Activated CD4-positive, alpha-beta T cell treated with anti-CD3 and anti-CD28 coated beads, Interleukin-2, amount 50 U/mL, for 48 hours (primary cell): ENCODE measurements around the gene KLRF2.
"Not testable (repeated sequence)": the region's sequence is repeated elsewhere in the genome, so short reads cannot be mapped to it uniquely, and the experiment has no call there.

Experiments used
- DNase-seq, 2 experiments: peaks; one replicate each; pipeline ENCODE4 v3.0.0-alpha.2; 2020

The KLRF2 gene, protein sequence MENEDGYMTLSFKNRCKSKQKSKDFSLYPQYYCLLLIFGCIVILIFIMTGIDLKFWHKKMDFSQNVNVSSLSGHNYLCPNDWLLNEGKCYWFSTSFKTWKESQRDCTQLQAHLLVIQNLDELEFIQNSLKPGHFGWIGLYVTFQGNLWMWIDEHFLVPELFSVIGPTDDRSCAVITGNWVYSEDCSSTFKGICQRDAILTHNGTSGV

DNA sequence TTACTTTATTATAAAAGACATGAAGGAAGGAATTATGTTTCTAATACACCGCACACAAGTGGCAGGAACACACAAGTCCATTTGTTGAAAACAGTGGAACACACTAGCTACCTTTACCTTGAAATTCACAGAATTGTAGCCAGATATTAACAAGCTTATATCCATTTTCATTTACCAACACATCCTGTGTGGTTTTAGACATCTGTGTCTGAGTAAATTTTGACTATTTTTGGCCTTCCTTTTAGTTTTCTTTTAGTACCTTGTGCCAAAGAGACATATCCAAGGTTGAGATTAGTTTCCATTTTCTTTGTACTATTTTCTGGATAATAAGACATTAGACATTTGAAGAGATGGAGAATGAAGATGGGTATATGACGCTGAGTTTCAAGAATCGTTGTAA, at the start of gene KLRF2:
TSS of gene KLRF2 (plus strand) at position 244 of the 400 bp plus-strand sequence. CDS start at position 351, 107 bp downstream.
- DNase-seq: no peak

DNA sequence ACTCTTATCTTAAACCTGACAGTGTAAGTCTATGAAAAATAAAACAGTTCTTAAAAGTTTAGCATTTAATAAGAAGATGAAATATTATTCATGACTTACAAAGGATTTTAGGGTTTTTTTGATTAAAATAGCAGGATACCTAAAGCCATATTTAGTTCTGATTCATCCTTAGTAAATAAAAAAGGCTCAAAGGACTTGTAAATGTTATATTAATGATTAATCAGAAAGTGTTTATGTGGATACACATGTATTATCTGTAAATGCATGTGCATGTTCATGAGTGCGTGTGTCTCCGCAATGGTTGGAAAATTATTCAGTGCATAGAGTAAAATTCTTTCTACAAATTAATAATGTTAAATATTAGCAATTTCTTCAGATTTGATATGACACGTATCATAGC, 49.6 kb upstream of the KLRF2 start:
- DNase-seq: no peak

DNA sequence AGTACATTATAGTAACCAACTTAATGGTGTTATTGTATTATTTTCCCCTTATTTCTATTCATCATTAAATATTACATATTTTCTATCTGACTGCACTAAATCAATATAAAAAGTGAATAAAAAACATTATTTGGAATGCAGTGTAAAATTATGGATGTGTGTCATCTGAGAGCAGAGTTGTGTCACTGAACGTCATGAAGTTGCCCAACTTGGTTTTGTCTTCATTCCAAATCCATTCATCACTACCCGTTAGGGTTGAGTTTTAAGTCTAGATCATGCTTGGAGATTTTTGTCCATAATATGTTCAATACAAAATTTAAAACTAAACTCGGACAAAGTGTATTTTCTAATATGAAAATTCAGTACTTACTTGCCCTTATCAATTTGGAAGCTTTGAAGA, 37.9 kb upstream of the KLRF2 start:
- DNase-seq: no peak

DNA sequence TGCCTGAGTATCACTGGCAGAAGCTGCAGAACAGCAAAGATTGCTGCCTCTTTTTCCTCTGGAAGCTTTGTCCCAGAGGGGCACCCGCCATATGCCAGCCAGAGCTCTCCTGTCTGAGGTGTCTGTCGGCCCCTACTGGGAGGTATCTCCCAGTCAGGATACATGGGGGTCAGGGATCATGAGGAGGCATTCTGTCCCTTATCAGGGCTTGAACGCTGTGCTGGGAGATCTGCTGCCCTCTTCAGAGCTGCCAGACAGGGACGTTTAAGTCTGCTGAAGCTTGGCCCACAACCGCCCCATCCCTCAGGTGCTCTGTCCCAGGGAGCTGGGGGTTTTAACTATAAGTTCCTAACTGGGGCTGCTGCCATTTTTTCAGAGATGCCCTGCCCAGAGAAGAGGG, 32.4 kb upstream of the KLRF2 start:
- DNase-seq: no peak

DNA sequence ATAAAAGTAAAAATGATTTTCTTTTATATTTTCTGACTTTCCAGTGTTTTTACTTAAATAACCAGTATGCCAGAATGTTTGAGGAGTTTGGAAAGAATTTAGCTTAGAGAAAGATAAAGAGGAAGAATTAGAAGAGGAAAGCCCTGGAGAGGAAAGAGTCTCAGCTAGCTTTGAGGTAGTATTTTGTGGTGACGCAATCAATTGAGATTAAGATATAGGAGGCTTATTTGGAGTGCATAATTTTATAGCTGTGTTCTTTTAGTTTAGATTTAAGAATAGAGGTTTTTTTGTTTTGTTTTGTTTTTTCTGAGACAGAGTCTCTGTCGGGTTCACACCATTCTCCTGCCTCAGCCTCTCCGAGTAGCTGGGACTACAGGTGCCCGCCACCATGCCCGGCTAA, 30.2 kb upstream of the KLRF2 start:
- no peak for DNase-seq

DNA sequence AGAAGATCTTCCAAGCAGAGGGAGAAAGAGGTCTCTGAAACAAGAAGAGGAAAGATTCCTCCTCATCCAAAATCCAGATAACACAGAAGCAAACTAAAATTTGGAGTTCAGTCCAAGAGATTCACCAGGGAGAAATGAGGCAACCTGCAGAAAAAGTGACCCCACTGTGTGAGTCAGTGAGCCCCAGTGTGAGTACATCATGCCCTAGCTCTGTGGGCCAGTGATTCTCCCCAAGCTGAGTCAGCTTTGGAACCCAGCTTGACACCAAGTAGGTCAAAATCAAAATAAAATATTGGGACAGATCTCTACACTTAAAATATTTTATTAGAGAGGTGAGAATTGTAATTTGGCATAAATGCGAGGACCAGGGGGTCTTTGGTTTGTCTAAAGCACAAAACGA, 29.4 kb upstream of the KLRF2 start:
- DNase-seq: no peak

DNA sequence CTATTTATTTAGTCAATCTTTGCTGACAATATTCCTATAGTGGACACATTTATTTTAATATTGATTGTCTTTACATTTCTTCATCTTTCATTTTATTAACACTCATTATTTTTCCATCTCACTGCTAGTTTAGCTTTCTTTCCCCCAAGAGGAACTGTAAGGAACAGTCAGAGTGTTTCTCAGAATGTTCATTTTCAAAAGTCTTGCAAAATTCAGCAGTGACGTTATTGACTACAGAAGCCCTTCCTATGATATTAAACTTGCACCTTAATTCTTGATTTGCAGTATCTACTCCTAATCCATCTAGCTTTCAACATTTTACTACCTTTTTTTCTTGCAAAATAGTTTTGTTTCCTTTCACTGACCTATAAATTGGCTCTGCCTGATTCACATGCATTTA, 25.1 kb upstream of the KLRF2 start:
- DNase-seq: no peak

DNA sequence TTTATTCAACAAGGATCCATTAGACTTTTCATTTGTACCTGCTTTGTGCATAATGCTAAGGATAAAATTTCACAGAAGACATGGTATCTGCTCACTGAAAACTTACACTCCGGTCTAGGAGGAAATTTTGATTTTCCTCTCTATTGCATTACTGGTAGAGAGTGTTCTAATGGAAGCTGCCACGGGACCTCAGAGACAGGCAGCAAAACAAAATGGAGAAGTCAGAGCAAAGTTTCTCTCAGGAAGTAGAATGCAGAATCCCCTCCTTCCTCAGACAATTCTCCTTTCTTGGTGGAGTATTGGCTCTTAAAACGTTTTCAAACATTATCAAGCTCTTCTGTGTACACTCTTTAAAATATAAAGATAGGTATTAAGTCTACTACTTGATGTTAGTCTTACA, 24.4 kb upstream of the KLRF2 start:
- no peak for DNase-seq

DNA sequence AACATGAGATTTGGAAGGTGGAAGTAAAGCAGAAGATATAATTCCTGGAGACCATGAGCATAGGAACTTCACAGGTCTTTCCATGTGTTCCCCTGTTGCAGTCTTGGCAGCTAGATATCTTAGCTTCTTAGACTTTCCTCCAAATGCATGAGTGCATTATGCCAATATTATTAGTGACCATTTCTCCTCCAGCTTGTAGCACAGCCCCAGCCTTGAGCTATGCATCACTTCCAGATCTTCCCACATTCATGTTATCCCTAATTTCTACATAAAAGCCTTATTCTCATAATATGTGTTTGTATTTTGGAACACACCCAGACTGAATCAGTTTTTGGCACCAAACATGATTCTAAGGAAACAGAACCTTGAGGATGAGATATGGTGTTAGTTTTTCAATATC, 23.2 kb upstream of the KLRF2 start:
- no peak for DNase-seq

DNA sequence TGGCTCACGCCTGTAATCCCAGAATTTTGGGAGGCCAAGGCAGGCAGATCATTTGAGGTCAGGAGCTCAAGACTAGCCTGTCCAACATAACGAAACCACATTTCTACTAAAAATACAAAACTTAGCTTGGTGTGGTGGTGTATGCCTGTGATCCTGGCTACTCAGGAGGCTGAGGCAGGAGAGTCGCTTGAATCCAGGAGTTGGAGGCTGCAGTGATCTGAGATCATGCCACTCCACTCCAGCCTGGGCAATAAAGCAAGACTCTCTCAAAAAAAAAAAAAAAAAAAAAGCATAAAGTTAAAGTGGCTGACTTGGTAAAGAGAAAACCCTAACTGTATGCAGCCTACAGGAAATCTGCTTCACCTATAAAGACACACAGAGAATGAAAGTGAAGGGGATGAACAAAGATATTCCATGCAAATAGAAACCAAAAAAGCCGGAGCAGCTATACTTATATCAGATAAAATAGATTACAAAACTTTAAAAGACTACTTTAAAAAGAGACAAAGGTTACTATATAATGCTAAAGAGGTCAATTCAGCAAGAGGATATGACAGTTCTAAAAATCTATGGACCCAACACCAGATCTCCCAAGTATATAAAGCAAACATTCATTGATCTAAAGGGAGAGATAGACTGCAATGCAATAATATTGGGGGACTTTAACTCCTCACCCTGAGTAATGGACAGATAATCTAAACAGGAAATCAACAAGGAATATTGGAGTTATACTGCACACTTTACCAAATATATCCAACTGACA, 16.2 kb upstream of the KLRF2 start:
- DNase-seq: peak in 1 of 2 experiments; percentile 10

DNA sequence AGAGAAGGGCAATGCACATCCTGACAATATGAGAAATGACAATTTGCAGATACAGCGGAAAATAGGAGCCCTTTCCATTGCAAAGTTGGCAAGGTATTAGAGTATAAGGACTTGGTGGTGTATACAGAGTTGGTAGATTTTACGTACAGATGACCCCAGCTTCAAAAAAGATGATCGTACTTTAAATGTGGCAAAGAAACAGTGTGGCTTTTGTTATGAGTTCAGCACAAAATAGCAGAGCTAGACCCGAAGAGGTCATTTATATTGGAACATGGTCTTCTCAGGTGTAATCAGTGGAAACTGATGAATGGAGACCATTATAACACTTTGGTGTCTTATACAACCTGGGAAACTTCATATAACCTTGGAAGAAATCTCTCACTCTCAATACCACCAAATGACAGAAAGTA, 14.4 kb upstream of the KLRF2 start:
- no peak for DNase-seq

DNA sequence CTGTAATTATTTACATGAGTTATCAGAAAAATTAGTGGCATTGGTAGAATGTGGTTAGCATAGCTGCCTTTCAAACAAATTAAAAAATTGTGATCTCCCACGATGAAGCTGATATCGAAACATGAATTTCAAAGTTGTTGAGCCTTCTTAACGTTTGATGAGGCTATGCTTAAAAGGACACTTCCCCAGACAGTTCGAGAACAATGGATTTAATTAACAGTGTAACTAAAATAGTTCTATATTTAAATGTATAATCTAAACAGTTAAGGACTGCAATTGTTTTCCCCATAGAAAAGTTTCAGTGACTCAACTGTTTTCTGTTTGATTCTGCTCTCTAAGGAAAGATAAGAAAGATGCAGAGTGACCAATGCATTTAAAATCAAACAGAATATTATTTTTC, 13.8 kb upstream of the KLRF2 start:
- no peak for DNase-seq

DNA sequence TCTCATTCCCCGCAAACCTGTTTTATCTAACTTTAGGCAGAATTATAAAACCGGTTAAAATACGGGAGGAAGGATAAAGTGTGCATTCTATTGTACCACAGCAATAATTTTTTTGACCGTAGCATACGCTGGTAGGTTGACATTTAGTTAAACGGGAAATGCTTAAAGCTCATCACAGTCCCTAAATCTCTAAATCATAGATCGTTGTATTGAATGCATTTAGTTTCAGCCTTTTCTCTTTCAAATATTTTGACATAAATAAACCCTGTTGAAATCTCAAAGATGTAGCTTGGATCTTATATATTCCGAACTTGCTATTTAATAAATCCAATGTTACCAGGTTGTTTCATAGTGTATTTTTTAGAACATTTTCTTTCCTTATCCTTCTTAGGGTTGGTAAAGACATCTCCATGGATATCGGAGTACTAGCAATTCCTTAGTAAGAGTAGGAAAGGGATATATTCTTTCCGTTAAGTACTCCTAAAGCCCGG, 12.9 kb upstream of the KLRF2 start:
- no peak for DNase-seq

DNA sequence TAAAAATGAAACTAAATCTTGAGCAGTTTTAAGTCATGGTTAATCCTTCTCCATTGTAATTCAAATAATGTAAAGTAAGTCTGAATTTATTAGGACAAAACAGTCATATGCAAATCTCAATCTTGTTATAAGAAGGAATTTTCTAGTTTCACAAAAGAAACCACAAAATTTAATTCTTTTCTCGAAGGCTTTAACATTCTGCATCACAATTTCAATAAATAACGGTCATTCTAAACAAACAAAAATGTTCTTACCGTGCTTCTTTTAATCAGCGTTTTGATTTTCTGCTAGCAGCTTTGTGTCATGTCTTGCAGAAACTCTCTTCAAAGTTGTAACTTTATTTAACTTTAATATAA, 12.4 kb upstream of the KLRF2 start:
- DNase-seq: no peak

DNA sequence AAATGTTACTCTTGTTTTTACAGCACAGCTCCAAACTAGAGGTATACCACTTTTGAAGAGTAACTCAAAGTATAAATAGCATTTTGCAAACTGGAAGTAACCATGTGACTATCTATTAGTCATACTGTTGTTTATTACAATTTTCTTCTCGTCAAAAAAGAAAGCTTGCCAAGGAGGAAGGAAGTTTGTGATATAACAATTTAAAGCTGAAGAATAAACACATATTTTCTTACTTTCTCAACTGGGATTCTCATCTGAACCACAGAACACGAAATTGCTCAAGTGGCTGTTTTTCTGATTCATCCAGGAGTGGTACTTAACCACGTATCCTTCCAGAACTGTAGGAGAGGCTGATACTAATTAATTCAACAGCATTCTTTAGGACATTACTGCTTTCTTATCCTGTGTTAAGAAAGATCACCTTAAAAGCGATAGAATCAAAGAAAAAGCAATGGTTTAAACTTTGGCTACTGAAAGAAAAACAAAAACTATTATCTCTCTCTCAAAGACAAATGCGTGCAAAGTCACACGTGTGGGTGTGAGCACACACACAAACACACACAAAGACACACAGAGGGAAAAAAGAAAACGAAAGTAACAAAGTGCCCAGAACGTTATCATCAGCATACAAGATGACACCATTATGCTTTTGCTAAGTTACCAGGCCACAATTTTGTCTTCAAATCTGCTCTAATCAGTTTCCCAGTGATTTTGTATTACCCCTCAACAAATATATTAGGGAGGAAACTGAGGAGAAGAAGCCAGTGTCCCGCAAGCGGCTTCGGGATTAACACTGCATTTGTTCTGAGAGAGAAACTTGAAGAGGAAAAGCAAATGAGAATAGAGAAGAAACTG, 11.8 kb upstream of the KLRF2 start, which contains the start of gene CLEC2B:
TSS of gene CLEC2B (minus strand) at position 48 of the 855 bp plus-strand sequence.
- peak; percentile 10 to 22 for DNase-seq

DNA sequence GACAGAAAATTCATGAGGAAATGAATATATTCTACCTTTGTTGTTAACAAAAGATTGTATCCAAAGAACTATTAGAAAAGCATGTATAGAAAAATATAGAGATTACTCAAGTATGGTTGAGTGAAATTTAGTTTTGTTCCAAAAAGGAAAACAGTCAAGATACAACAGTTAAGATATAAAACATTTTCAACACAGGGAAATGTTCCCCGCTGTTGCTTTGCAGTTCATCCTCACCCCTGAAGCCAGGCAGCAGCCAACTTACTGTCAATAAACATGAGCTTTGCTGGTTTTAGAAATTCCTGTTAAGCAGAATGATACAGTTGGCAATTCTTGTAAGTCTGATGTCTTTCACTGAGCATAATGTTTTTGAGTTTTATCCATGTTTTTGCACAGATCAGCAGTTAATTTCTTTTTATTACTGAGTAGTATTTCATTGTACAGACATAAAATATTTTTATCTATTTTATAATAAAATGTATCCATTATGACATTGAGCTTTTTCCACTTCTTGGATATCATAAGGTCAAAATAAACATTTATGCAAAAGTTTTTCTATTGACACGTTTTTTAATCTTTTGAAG, 10.9 kb upstream of the KLRF2 start:
- no peak for DNase-seq

DNA sequence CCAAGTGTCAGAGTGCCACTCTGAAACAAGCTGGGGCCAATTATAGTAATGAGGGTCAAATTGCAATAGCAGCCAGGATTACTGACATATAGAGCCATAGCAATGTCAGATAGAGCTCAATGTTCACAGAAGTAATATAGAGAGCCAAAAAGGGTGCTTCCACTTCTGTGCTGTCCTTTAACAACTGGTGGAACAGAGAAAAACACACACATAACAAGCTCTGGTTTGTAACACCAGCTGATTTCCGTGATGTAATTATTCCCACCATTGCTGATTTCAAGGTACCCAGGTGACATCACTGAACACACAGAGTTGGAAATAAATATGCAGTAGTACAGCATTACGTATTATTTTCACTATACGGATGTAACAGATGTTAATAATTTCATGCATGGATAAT, 9.1 kb upstream of the KLRF2 start:
- DNase-seq: no peak

DNA sequence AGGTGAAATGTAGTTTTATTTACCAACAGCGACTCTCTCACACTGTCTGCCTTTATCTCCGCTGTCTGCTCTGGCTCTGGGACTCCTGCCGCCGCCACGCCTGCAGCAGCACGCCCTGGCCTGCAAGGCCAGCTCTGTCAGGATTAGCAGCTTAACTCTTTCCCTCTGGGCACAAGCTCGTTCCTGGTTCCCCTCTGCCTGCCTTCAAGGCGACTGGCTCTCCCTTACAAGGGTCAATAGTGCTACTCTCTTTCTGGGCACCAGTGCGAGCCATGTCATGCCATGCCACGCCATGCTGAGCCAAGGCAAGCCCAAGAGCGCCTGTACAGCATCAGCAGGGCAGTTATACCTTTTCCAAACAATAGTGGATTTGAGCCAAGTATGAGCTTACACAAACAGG, 8.5 kb upstream of the KLRF2 start:
- no peak for DNase-seq

DNA sequence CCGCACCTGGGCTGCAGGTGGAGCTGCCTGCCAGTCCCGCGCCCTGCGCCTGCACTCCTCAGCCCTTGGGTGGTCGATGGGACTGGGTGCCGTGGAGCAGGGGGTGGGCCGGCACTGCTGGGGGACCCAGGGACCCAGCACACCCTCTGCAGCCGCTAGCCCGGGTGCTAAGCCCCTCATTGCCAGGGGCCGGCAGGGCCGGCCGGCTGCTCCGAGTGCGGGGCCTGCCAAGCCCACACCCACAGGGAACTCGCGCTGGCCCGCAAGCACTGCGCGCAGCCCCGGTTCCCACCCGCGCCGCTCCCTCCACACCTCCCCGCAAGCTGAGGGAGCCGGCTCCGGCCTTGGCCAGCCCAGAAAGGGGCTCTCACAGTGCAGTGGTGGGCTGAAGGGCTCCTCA, 5.2 kb upstream of the KLRF2 start:
- not testable (repeated sequence) for DNase-seq

DNA sequence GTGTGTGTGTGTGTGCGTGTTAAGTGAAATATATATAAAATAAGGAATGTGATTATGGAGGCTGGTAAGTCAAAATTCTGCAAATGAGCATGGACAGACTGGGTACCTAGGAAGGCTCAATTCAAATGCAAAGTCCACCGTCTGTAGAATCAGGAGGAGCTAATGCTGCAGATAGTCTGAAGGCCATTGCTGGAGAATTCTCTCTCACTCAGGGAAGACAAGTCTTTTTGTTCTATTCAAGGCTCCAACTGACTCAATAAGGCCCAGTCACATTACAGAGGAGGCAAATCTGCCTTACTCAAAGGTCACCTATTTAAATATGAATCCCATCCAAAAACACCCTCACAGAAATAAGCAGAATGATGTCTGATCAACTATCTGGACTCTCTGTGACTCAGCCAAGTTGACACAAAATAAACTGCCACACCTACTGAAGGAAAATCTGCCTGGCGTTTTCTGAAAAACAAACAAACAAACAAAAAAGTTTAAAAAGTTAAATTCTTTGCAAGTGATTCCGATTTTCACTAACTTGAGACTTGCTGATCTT, 684 bp upstream of the KLRF2 start:
- no peak for DNase-seq

DNA sequence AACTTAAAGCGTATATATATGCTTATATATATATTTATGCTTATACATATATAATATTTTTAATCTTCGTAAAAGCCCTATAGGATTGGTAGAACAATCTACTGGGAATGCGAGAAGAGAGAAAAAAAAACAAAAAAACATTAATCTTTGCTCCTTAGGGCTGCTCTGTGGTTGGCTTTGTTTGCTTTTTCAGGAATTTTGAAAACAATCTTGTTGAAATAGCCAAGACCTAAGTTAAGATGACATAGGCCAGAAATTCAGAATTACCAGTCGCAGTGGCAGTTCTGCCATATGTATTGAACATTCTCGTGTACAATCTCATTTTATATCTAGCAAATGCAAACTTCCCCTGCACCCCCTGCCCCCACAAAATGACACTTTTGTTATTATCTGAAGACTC, 699 bp downstream of the KLRF2 start:
- no peak for DNase-seq

DNA sequence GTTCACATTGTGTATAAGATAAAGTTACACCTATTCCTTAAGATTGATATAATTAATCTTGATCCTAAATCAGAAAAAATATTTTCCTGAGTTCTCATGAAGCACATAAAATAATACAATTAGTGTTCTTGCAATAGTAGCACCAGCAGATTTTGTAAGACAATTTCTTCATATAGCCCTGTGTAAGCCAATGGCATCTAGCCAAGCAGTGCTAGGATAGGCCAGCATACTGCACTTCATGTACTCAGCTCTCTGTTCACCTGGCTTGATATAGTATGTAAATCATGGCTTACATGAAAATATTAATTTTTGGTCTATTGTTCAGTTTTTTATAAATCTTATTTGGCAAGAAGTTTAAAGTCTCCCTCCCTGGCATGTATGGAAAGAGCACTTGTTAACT, 1.9 kb downstream of the KLRF2 start:
- DNase-seq: no peak

DNA sequence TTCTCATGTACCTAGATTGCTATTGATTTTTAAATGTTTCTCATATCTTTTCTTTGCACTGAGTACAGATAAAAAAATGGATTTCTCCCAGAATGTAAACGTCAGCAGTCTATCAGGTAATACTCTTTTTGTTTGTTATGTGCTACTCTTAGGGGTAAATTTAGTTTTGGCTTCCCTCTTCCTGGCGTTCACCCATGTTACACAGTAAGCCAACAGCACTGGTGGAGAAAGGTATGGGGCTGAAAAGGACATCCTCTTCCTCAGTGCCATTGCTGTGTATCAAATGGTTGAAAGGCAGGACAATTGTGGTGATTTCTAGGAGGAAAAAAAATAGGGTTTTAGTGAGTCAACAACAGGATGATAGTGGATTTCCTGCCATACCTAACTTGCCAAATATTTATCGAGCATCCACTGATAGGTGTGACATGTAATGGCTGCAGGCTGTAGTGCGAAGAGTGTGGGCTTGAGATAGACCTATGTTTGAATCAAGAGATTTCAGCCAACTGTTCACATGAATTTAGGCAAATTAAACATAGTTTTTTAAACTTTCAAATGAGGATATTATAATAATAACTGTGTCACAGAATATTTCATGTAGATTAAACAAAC, 7.5 kb downstream of the KLRF2 start:
- DNase-seq: no peak
